Nephron (organoid): Measurements from ENCODE around the gene ADD1.

ENCODE experiments used
- H3K27ac Mint-ChIP-seq, 3 experiments: 2 replicates each; pipeline ENCODE4 v1.8.0; 2020; ENCODE audit warnings: mixed read lengths in 3 of 3, mild to moderate bottlenecking in 2 of 3, moderate library complexity in 1 of 3
- H3K27me3 Mint-ChIP-seq: 2 replicates; pipeline ENCODE4 v1.8.0; 2021; ENCODE audit warnings: low read depth, mild to moderate bottlenecking, moderate library complexity, mixed read lengths
- H3K36me3 Mint-ChIP-seq: 2 replicates; pipeline ENCODE4 v1.8.0; 2020; ENCODE audit warnings: low read depth, mixed read lengths
- H3K4me1 Mint-ChIP-seq: 2 replicates; pipeline ENCODE4 v1.8.0; 2020; ENCODE audit warnings: mixed read lengths
- H3K4me3 Mint-ChIP-seq, 3 experiments: 2 replicates each; pipeline ENCODE4 v1.8.0; 2020; ENCODE audit warnings: mild to moderate bottlenecking in 3 of 3, mixed read lengths in 3 of 3, moderate library complexity in 2 of 3
- H3K9me3 Mint-ChIP-seq: 2 replicates; pipeline ENCODE4 v1.8.0; 2020; ENCODE audit warnings: mixed read lengths
- TF ChIP-seq, protein P1 (sequence below), 3 experiments: fragments of 200-600 bp; sonication (generic); IDR thresholded peaks; one replicate each; pipeline ENCODE4 v1.5.0; 2021; ENCODE audit warnings: antibody characterized with exemption in 3 of 3; ENCODE audit not compliant: unreplicated experiment in 3 of 3

ADD1 gene

DNA sequence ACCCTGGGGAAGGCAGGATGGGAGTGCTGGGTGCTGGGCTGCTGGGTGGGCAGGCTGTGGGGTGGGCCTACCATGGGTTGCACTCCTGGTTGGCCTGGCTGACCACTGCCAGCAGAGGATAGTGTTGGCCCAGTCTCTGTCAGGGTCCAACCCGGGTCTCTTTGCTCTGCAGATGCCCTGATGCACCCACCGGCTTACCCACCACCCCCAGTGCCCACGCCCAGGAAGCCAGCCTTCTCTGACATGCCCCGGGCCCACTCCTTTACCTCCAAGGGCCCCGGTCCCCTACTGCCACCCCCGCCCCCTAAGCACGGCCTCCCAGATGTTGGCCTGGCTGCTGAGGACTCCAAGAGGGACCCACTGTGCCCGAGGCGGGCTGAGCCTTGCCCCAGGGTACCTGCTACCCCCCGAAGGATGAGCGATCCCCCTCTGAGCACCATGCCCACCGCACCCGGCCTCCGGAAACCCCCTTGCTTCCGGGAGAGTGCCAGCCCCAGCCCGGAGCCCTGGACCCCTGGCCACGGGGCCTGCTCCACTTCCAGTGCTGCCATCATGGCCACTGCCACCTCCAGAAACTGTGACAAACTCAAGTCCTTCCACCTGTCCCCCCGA is 14.2 kb upstream of the ADD1 start:
- H3K36me3 Mint-ChIP-seq, result peaks cover 30% of the 10 kb centered on the region
- no peaks in the 10 kb centered on the region for H3K27me3 Mint-ChIP-seq
- no peaks in the 10 kb centered on the region for H3K4me1 Mint-ChIP-seq
- no peak overlapping the region for H3K4me3 Mint-ChIP-seq
- TF ChIP-seq, protein P1, sequence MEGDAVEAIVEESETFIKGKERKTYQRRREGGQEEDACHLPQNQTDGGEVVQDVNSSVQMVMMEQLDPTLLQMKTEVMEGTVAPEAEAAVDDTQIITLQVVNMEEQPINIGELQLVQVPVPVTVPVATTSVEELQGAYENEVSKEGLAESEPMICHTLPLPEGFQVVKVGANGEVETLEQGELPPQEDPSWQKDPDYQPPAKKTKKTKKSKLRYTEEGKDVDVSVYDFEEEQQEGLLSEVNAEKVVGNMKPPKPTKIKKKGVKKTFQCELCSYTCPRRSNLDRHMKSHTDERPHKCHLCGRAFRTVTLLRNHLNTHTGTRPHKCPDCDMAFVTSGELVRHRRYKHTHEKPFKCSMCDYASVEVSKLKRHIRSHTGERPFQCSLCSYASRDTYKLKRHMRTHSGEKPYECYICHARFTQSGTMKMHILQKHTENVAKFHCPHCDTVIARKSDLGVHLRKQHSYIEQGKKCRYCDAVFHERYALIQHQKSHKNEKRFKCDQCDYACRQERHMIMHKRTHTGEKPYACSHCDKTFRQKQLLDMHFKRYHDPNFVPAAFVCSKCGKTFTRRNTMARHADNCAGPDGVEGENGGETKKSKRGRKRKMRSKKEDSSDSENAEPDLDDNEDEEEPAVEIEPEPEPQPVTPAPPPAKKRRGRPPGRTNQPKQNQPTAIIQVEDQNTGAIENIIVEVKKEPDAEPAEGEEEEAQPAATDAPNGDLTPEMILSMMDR (IDR thresholded peaks at IDR 0.05; ENCODE audit: unreplicated experiment in 3 of 3), result no peak
- H3K27ac Mint-ChIP-seq, result no peak overlapping the region
- H3K9me3 Mint-ChIP-seq, result no peaks in the 10 kb centered on the region

DNA sequence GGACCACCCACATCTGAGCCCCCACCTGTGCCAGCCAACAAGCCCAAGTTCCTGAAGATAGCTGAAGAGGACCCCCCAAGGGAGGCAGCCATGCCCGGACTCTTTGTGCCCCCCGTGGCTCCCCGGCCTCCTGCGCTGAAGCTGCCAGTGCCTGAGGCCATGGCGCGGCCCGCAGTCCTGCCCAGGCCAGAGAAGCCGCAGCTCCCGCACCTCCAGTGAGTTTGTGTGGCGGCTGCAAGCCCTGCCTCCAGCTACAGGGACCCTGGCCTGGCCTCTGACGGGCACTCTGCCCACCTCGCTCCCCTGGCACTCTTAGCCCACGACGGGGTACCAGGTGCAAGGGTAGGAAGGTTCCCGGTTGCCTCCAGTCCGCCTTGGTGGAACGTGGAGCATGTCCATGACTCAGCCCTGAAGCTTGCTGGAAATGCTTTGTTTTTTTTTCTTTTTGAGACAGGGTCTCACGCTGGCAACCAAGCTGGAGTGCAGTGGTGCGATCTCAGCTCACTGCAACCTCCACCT is 13.7 kb upstream of the ADD1 start:
- TF ChIP-seq, protein P1 (IDR thresholded peaks at IDR 0.05; ENCODE audit: unreplicated experiment in 3 of 3), result no peak
- Mint-ChIP-seq H3K27ac (no peak overlapping the region), H3K4me3 (no peak overlapping the region), H3K9me3 (no peaks in the 10 kb centered on the region), H3K36me3 (peaks cover 30% of the 10 kb centered on the region), H3K27me3 (no peaks in the 10 kb centered on the region), H3K4me1 (no peaks in the 10 kb centered on the region)

DNA sequence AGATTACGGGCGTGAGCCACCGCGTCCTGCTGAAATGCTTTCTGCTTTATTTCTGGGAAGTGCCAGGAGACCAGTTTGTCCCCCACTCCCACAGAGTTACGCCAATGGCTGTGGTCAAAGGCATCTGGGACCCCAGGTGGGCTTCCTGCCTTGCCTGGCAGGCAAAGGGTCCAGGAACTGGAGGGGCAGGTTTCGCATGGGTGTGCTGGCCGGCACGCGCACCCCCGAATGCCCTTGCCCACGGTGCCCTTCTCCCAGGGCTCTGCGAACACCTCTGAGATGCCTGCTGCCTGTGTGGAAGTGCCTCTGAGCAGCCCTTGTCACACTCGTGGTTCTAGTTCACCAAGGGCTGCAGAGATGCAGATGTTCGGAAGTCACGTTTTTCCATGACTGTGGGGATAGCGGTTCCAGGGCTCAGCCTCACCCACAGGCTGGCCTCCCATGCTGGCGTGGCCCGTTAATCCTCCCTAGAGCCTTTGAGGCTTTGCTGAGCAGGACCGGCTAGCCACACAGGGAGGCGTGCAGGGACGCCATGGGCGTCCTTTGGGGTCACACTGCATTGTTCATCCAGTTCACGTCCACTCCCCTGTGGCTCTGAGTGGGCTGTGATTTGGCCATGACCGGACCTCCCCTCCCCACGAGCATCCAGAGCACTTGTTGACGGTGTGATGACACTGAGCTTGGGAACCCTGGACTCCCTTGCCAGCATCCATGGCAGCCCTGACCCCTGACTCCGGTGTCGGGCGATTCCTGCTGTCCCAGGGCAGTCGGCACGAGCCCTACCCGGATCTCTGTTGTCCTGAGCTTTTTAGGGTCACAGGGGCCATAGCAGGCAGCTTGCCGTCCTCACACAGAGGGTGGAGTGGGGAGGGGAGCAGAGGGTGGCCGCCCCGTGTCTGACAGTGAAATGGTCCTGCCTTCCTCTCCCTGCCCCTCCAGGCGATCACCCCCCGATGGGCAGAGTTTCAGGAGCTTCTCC is 12.7 kb upstream of the ADD1 start:
- Mint-ChIP-seq H3K4me1 (no peaks in the 10 kb centered on the region), H3K4me3 (no peak overlapping the region), H3K27me3 (no peaks in the 10 kb centered on the region), H3K27ac (no peak overlapping the region), H3K36me3 (peaks cover 23% of the 10 kb centered on the region), H3K9me3 (no peaks in the 10 kb centered on the region)
- TF ChIP-seq, protein P1 (IDR thresholded peaks at IDR 0.05; ENCODE audit: unreplicated experiment in 3 of 3), result no peak

DNA sequence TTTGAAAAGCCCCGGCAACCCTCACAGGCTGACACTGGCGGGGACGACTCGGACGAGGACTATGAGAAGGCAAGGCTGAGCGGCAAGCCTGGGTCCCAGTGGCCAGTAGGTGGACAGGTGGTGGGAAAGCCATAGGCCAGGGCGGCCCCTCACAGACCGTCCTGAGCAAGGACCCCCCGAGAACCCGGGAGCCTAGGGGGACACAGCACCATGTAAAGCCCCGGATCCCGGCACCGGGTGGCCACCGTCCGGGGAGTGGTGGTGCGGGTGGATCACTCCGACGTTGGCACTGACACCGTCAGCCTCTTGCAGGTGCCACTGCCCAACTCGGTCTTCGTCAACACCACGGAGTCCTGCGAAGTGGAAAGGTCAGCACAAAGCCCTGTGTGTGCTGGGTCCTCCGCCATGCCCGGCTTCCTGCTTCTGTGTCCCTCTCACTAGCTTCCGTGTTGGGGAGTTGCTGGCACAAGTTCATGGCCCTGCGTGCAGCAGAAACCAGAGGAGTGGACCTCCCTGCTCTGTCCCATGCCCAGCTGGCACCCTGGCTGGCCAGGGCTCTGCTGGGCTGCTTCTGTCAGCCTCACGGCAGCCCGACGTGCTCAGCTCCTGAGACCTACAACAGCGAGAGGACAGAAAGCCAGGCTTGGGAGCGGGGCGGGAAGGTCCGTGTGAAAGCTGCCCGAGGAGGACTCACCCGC is 11.9 kb upstream of the ADD1 start:
- no peak overlapping the region for H3K4me3 Mint-ChIP-seq
- H3K9me3 Mint-ChIP-seq, result no peaks in the 10 kb centered on the region
- H3K27ac Mint-ChIP-seq, result no peak overlapping the region
- H3K27me3 Mint-ChIP-seq, result no peaks in the 10 kb centered on the region
- peaks cover 15% of the 10 kb centered on the region for H3K36me3 Mint-ChIP-seq
- no peaks in the 10 kb centered on the region for H3K4me1 Mint-ChIP-seq
- TF ChIP-seq, protein P1 (IDR thresholded peaks at IDR 0.05; ENCODE audit: unreplicated experiment in 3 of 3), result no peak

DNA sequence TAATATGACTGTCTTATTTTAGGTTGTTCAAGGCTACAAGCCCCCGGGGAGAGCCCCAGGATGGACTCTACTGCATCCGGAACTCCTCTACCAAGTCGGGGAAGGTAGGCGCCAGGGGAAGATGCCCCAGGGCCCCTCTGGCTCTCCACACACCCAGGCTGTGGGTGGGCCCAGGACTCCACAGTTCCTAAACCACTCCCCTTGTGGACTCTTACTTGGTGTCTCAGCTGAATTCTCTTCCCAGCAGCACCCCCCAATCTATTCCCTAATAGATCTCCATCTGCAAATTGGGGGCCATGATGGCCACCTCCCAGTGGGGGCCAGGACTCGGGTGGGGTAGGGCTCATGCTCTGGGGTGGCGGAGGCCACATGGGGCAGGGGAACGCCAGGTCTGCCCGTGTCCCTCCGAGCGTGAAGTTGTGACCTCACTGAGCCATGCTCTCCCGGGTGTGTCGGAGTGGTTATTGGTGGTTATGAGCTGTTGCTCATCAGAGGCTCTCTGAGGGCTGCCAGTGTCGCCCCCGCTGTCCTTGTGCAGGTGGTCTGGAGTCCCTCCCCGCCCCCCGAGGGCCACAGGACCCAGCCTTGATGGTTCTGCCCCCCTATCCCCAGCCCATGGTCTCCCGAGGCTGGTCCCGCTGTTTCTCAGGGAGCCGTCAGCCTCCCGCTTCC is 11.2 kb upstream of the ADD1 start:
- Mint-ChIP-seq H3K27me3 (no peaks in the 10 kb centered on the region), H3K4me1 (peaks cover 6% of the 10 kb centered on the region), H3K4me3 (no peak overlapping the region), H3K27ac (no peak overlapping the region), H3K9me3 (no peaks in the 10 kb centered on the region), H3K36me3 (peaks cover 13% of the 10 kb centered on the region)
- TF ChIP-seq, protein P1 (IDR thresholded peaks at IDR 0.05; ENCODE audit: unreplicated experiment in 3 of 3), result no peak
